ENCODE measurements around the gene PRKG1. TPM values are rescaled to one million over a fixed set of nuclear protein-coding genes. Genes with fewer than 3 reads are reported as not detected.
A peak's percentile ranks its signal among the peaks of the same experiment; 100 is the strongest.

PRKG1 gene
- total and polyA plus RNA-seq, 2 of the 8 experiments (the other 6 are each of a cell fraction or from before 2014, with no cell fraction given) = 4.2 to 15.2 TPM

DNA sequence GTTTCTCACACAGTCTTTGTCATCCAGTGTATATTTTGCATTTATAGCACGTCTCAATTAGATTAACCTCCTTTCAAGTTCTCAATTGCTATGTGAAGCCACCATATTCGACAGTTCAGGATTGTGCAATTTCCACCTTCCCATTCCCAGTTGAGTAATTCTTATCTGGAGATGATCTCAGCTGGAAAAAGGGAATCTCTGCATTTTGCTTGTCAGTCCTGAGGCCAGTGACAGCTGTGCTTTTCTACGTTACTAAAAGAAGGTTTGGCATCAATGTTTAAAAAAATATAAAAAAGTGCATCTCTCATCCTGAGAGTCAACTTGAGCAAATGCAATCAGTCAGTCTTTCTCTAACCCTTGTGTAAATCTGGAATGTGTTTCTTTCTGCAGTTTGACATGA lies 247.7 kb downstream of the PRKG1 start:
- H3K36me3 ChIP-seq (ENCODE audit: control insufficient read depth in 2 of 4, insufficient read depth in 4 of 4, low read length in 3 of 4) = no peaks in the 10 kb centered on the region
- H3K9ac ChIP-seq (replicated peaks in 1 of 4; ENCODE audit: extremely low read depth in 1 of 4, low read depth in 3 of 4, low read length in 3 of 4) = no peak overlapping the region
- H2BK12ac ChIP-seq (ENCODE audit: low read depth, low read length) = no peak overlapping the region
- no peaks in the 10 kb centered on the region for H3K27me3 ChIP-seq (replicated peaks in 1 of 4; ENCODE audit: control insufficient read depth in 3 of 4, extremely low read depth in 1 of 4, insufficient read depth in 3 of 4, low read length in 3 of 4)
- no peak overlapping the region for H3K56ac ChIP-seq (replicated peaks; ENCODE audit: insufficient read length, low read depth, low read length)
- H3K18ac ChIP-seq (ENCODE audit: extremely low read depth, low read length) = no peak overlapping the region
- H3K27ac ChIP-seq (ENCODE audit: low read depth, low read length) = no peak overlapping the region
- FAIRE-seq (no peak), DNase-seq (ENCODE audit: low read depth in 1 of 2, low spot score in 2 of 2) (no peak)
- H3K9me3 ChIP-seq (ENCODE audit: insufficient read depth in 2 of 2, low read depth in 1 of 2, low read length in 1 of 2) = no peaks in the 10 kb centered on the region
- H2BK15ac ChIP-seq (ENCODE audit: low read length) = no peak overlapping the region
- POLR2A ChIA-PET (ENCODE audit: partially characterized antibody) = no interaction called here
- H3K4me1 ChIP-seq (replicated peaks in 1 of 4; ENCODE audit: control insufficient read depth in 3 of 4, insufficient read depth in 4 of 4, low read length in 3 of 4) = no peaks in the 10 kb centered on the region
- H2AK5ac ChIP-seq (ENCODE audit: low read depth, low read length) = no peak overlapping the region
- no peak overlapping the region for H4K5ac ChIP-seq (ENCODE audit: insufficient read length, low read depth, low read length)
- no peak overlapping the region for H3K4me3 ChIP-seq (ENCODE audit: extremely low read depth in 1 of 4, insufficient read depth in 2 of 4, low read depth in 3 of 4, low read length in 4 of 4)
- H4K20me1 ChIP-seq (replicated peaks in 1 of 2; ENCODE audit: control insufficient read depth in 1 of 2, insufficient read depth in 2 of 2, low read length in 2 of 2) = no peaks in the 10 kb centered on the region
- H4K91ac ChIP-seq (replicated peaks; ENCODE audit: insufficient read length, low read length) = no peak overlapping the region
- no peaks in the 10 kb centered on the region for H3K79me1 ChIP-seq (ENCODE audit: low read depth, low read length)
- H3K14ac ChIP-seq (ENCODE audit: insufficient read length) = no peak overlapping the region
- no peaks in the 10 kb centered on the region for H3K23me2 ChIP-seq (ENCODE audit: low read depth, low read length)
- H2BK20ac ChIP-seq (ENCODE audit: low read length) = no peak overlapping the region
- H2AFZ ChIP-seq (ENCODE audit: low read length) = no peak overlapping the region
- TF ChIP-seq CEBPB (IDR thresholded peaks at IDR 0.05; ENCODE audit: low read depth, low read length) (peak; percentile 37; the same call in 1 of the 2 replicates), E2F6 (IDR thresholded peaks at IDR 0.05) (no peak)
- no peak overlapping the region for H3K4me2 ChIP-seq (ENCODE audit: insufficient read depth in 1 of 2, low read depth in 2 of 2, low read length in 2 of 2)
- no peak overlapping the region for H3K4ac ChIP-seq (replicated peaks; ENCODE audit: insufficient read length, low read depth, low read length)
- H3K79me2 ChIP-seq (ENCODE audit: control insufficient read depth in 1 of 2, insufficient read depth in 2 of 2, low read length in 2 of 2) = no peaks in the 10 kb centered on the region
- no peak overlapping the region for H2BK120ac ChIP-seq (replicated peaks; ENCODE audit: low read depth, low read length)
- WGBS, 2 experiments (ENCODE audit: extremely low coverage in 1 of 2, insufficient coverage in 1 of 2, insufficient read length in 1 of 2, insufficient replicate concordance in 2 of 2, low coverage in 1 of 2, low lambda C conversion rate in 2 of 2, missing lambda C conversion rate in 1 of 2) = 84% methylated on average over 3 of the region's 3 CpGs; no CpG with 5 or more reads in 1 of the 2 experiments
- no peak overlapping the region for H4K8ac ChIP-seq (ENCODE audit: extremely low read depth, insufficient read depth, low read length)
- H2BK5ac ChIP-seq (ENCODE audit: low read depth, low read length) = no peak overlapping the region
- CTCF ChIA-PET (ENCODE audit: partially characterized antibody) = no interaction called here
- H3K23ac ChIP-seq (ENCODE audit: insufficient read length) = no peak overlapping the region

All from H1 (cell line).